NT2/D1 (cell line): ENCODE results near the gene KIF12.

Experiments
- YY1 ChIP-seq: IDR thresholded peaks from 2 replicates; pipeline ENCODE4 v1.6.1; 2011; ENCODE audit not compliant: insufficient read length, insufficient read depth
- ZNF274 ChIP-seq: IDR thresholded peaks from 2 replicates; pipeline ENCODE4 v1.6.1; 2011; ENCODE audit warnings: mild to moderate bottlenecking, low read depth, low read length

DNA sequence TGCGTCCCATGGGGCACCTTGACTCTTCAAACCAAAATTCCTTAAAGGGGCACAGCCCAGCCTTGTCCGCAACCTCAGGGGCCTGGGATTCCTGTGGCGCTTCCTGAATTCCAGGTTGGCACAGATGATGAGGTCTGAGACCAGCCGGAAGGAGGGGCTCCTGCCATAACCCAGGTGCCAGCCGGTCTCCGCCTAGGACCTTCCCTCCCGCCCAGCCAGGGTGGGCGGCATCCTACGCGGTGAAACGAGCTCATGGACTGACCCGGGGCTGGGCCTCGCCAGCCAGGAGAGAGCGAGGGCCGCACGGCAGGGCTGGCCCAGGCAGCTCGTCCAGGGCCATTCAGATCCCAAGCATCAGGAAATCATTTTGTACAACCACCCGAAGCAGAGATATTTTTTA, 44.0 kb downstream of the KIF12 start:
- TF ChIP-seq YY1 (no peak), ZNF274 (no peak)
